ENCODE measurements around the gene PCNT. TPM values are rescaled to one million over a fixed set of nuclear protein-coding genes. Genes with fewer than 3 reads are reported as not detected.

Gene PCNT
- total and polyA plus RNA-seq, 2 of the 4 experiments (the other 2 are of a cell fraction), result 10.0 to 19.4 TPM

- no peak for TF ChIP-seq USF2 (IDR thresholded peaks at IDR 0.05; ENCODE audit: low read depth, low read length)
- TF ChIP-seq SMC3 (IDR thresholded peaks at IDR 0.05; ENCODE audit: low read depth, low read length), result no peak
- TF ChIP-seq MAZ (IDR thresholded peaks at IDR 0.05; ENCODE audit: borderline replicate concordance, low read depth, low read length), result no peak
- no peak for TF ChIP-seq NFE2L2 (IDR thresholded peaks at IDR 0.05; ENCODE audit: low read depth, low read length)
- no peak for TF ChIP-seq FOS (IDR thresholded peaks at IDR 0.05; ENCODE audit: low read depth, low read length)
- TF ChIP-seq POLR2A (IDR thresholded peaks at IDR 0.05; ENCODE audit: low read depth, low read length), result no peak
- TF ChIP-seq BHLHE40 (IDR thresholded peaks at IDR 0.05; ENCODE audit: low read depth, low read length), result no peak
- no peak for TF ChIP-seq CHD1 (IDR thresholded peaks at IDR 0.05; ENCODE audit: low read depth, low read length)
- no peak for TF ChIP-seq MAFK (IDR thresholded peaks at IDR 0.05; ENCODE audit: low read depth, low read length)
- DNase-seq (no peak), ATAC-seq (ENCODE audit: low read depth) (no peak)
- H3K9me3 ChIP-seq (ENCODE audit: control insufficient read depth, insufficient read depth, low read length), result no peaks in the 10 kb centered on the region
- intact Hi-C loops (cut with micrococcal nuclease), result no loop called here
- H4K5ac ChIP-seq (ENCODE audit: low read depth, low read length), result no peak overlapping the region
- no peak overlapping the region for H2AK5ac ChIP-seq (ENCODE audit: low read depth, low read length)
- H2AFZ ChIP-seq (replicated peaks; ENCODE audit: low read length, poor library complexity), result no peak overlapping the region
- H3K27me3 ChIP-seq (ENCODE audit: control insufficient read depth, insufficient read depth, low read length), result no peaks in the 10 kb centered on the region
- H3K56ac ChIP-seq (ENCODE audit: extremely low read depth, insufficient read depth, low read length), result no peak overlapping the region
- H2AK9ac ChIP-seq (replicated peaks; ENCODE audit: low read depth, low read length, poor library complexity), result no peak overlapping the region
- H3K4me2 ChIP-seq (ENCODE audit: low read depth, low read length), result no peak overlapping the region
- no peak overlapping the region for H2BK5ac ChIP-seq (ENCODE audit: low read depth, low read length, poor library complexity, severe bottlenecking)
- no CpG with 5 or more reads among the region's 2 CpGs for WGBS, 2 experiments (ENCODE audit: extremely low coverage in 2 of 2, insufficient read length in 1 of 2)
- H4K91ac ChIP-seq (ENCODE audit: insufficient read depth, low read depth, low read length), result no peak overlapping the region
- peaks cover 44 to 64% of the 10 kb centered on the region in 2 experiments for H3K79me1 ChIP-seq (ENCODE audit: low read depth in 1 of 2, low read length in 2 of 2)
- peaks cover 2% of the 10 kb centered on the region for H3K9me1 ChIP-seq (ENCODE audit: insufficient read depth, low read length)
- POLR2A ChIA-PET (ENCODE audit: unreplicated experiment), result no interaction called here
- no peak overlapping the region for H2BK20ac ChIP-seq (ENCODE audit: low read depth, low read length)
- H3K9ac ChIP-seq (ENCODE audit: low read depth, low read length), result no peak overlapping the region
- in situ Hi-C loops (cut with MboI; ENCODE audit: low sequenced_read_pairs), result no loop called here
- no peak overlapping the region for H2BK120ac ChIP-seq (ENCODE audit: low read depth, low read length)
- H3K4me1 ChIP-seq (ENCODE audit: control insufficient read depth, insufficient read depth, low read length), result no peaks in the 10 kb centered on the region; the same call in 1 of the 2 replicates
- H4K20me1 ChIP-seq (ENCODE audit: insufficient read depth, low read length), result peaks cover 27% of the 10 kb centered on the region; the same call in 1 of the 2 replicates
- no peak overlapping the region for H3K18ac ChIP-seq (ENCODE audit: low read depth, low read length)
- no TSS peak for BruUV-seq (replicated peaks)
- H2BK15ac ChIP-seq (ENCODE audit: low read depth, low read length), result no peak overlapping the region
- dilution Hi-C loops (cut with HindIII; ENCODE audit: low sequenced_read_pairs, unreplicated experiment), result no loop called here
- CTCF ChIA-PET, result no interaction called here
- peaks cover 3% of the 10 kb centered on the region; the same call in 1 of the 2 replicates for H3K36me3 ChIP-seq (ENCODE audit: control insufficient read depth, insufficient read depth, low read length)
- H4K8ac ChIP-seq (ENCODE audit: low read depth in 2 of 2, low read length in 2 of 2), result no peak overlapping the region
- no peak overlapping the region for H3K23ac ChIP-seq (ENCODE audit: low read depth, low read length)
- H3K14ac ChIP-seq (replicated peaks; ENCODE audit: low read depth, low read length), result no peak overlapping the region
- H3K4ac ChIP-seq (ENCODE audit: low read depth, low read length), result no peak overlapping the region
- H3K4me3 ChIP-seq (ENCODE audit: insufficient read depth, low read depth, low read length), result no peak overlapping the region
- no peak overlapping the region for H3K27ac ChIP-seq (ENCODE audit: insufficient read depth, low read length)
Observed at GRCh38 chr21:46478910-46479309, 155.0 kb downstream of the PCNT start.
